ENCODE results near the gene DDX51.

DDX51 gene

GRCh38 chr12:132170094-132170636 is 26.0 kb upstream of the DDX51 start:
- H3K4me3 ChIP-seq (replicated peaks; ENCODE audit: low read depth, low read length): no peak overlapping the region
- TF ChIP-seq, protein P1, sequence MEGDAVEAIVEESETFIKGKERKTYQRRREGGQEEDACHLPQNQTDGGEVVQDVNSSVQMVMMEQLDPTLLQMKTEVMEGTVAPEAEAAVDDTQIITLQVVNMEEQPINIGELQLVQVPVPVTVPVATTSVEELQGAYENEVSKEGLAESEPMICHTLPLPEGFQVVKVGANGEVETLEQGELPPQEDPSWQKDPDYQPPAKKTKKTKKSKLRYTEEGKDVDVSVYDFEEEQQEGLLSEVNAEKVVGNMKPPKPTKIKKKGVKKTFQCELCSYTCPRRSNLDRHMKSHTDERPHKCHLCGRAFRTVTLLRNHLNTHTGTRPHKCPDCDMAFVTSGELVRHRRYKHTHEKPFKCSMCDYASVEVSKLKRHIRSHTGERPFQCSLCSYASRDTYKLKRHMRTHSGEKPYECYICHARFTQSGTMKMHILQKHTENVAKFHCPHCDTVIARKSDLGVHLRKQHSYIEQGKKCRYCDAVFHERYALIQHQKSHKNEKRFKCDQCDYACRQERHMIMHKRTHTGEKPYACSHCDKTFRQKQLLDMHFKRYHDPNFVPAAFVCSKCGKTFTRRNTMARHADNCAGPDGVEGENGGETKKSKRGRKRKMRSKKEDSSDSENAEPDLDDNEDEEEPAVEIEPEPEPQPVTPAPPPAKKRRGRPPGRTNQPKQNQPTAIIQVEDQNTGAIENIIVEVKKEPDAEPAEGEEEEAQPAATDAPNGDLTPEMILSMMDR (IDR thresholded peaks at IDR 0.05; ENCODE audit: low read depth, low read length, missing control alignments): no peak
- no peak for DNase-seq (ENCODE audit: extremely low read depth, low read depth)

DNA sequence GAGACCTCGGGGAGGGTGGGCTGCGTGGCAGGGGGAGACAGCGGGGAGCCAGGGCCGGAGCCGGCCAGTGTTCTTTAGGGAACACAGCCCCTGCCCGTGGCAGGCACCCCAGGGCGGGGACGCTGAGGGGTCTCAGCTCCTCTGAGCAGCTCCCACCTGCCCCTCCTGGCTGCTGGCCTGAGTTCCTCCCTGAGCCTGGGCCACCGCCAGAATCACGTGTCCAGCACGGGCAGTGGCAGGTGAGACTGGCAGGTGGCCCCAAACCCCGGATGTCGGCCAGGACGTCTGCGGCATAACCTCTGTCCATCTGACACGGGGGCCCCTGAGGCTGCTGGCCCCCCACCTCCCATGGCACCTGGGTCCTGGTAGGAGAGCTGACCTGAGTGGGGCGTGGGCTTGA is 25.3 kb upstream of the DDX51 start:
- DNase-seq (ENCODE audit: extremely low read depth, low read depth): no peak
- H3K4me3 ChIP-seq (replicated peaks; ENCODE audit: low read depth, low read length): no peak overlapping the region
- TF ChIP-seq, protein P1 (IDR thresholded peaks at IDR 0.05; ENCODE audit: low read depth, low read length, missing control alignments): no peak

DNA sequence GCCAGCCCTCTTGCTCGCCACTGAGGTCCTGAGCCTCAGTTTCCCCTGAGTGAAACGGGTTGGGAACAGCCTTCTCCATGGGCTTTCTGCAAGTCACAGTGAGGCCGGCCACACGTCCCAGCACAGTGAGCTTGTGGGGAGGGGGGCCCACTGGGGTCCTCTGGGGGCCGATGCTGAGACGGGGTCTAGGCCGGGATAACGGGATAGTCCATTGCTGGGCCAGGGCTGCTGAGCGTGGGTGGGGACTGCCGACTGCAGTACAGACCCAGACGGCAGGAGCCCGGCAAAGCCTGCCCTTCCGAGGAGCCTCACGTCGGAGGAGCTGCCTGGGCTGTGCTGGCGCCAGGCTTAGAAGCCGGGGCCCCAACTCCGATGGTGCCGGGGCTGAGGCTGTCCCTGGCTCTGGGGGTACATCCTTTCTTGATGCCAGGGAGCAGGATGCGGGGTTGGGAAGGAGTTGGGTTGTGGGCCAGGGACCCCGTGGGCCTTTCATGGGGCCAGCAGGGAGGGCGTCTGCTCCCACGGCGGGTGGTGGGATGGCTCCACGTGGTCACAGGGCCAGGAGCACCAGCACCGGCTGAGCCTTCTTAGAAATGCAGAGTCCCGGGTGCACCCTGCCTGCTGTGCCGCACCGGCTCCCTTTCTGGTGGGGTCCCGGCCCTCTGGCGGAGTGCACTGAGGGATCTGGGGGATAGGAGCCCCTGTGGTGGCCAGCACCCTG is 24.4 kb upstream of the DDX51 start:
- TF ChIP-seq, protein P1 (IDR thresholded peaks at IDR 0.05; ENCODE audit: low read depth, low read length, missing control alignments): no peak
- H3K4me3 ChIP-seq (replicated peaks; ENCODE audit: low read depth, low read length): no peak overlapping the region
- no peak for DNase-seq (ENCODE audit: extremely low read depth, low read depth)

- DNase-seq (ENCODE audit: extremely low read depth, low read depth): no peak
- TF ChIP-seq, protein P1 (IDR thresholded peaks at IDR 0.05; ENCODE audit: low read depth, low read length, missing control alignments): no peak
- no peak overlapping the region for H3K4me3 ChIP-seq (replicated peaks; ENCODE audit: low read depth, low read length)
These were observed 23.6 kb upstream of the DDX51 start for GRCh38 chr12:132167611-132168310.

- no peak overlapping the region for H3K4me3 ChIP-seq (replicated peaks; ENCODE audit: low read depth, low read length)
- DNase-seq (ENCODE audit: extremely low read depth, low read depth): no peak
- TF ChIP-seq, protein P1 (IDR thresholded peaks at IDR 0.05; ENCODE audit: low read depth, low read length, missing control alignments): no peak
These were observed 22.9 kb upstream of the DDX51 start for GRCh38 chr12:132166801-132167591.

DNA sequence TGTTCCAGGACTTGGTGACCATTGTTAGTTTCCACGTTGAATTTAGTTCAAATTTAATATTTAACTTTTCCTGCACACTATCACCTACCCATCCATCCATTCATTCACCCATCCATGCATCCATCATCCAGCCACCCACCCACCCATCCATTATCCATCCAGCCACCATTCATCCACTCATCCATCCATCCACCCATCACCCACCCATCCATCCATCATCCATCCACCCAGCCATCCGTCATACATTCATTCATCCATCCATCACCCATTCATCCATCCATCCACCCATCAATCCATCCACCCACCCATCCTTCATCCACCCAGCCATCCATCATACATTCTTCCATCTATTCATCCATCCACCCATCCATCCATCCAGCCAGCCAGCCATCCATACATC is 22.0 kb upstream of the DDX51 start:
- TF ChIP-seq, protein P1 (IDR thresholded peaks at IDR 0.05; ENCODE audit: low read depth, low read length, missing control alignments): no peak
- no peak for DNase-seq (ENCODE audit: extremely low read depth, low read depth)

More for the DNA sequence above, 22.0 kb upstream of the DDX51 start:
- H3K4me3 ChIP-seq (replicated peaks; ENCODE audit: low read depth, low read length): no peak overlapping the region
